Skeletal muscle satellite cell (primary cell): ENCODE results near the gene MYLK.
"Not testable (repeated sequence)": the region's sequence is repeated elsewhere in the genome, so short reads cannot be mapped to it uniquely, and the experiment has no call there.

Experiments
- H3K27me3 ChIP-seq: 2 replicates; pipeline ENCODE4 v1.7.0; 2013; ENCODE audit warnings: low read length; ENCODE audit not compliant: control insufficient read depth, insufficient read depth
- H3K36me3 ChIP-seq: 2 replicates; pipeline ENCODE4 v1.7.0; 2013; ENCODE audit warnings: mild to moderate bottlenecking, control low read depth, low read length; ENCODE audit not compliant: insufficient read depth
- H3K4me1 ChIP-seq: 2 replicates; pipeline ENCODE4 v1.7.0; 2013; ENCODE audit warnings: low read length; ENCODE audit not compliant: control insufficient read depth, insufficient read depth
- H3K4me2 ChIP-seq: 2 replicates; pipeline ENCODE4 v1.7.0; 2013; ENCODE audit warnings: mild to moderate bottlenecking, low read length
- H3K4me3 ChIP-seq: 2 replicates; pipeline ENCODE4 v1.7.0; 2013; ENCODE audit warnings: low read length
- H3K9ac ChIP-seq: 2 replicates; pipeline ENCODE4 v1.7.0; 2013; ENCODE audit warnings: mild to moderate bottlenecking, low read depth, low read length, moderate library complexity
- H3K9me3 ChIP-seq: replicated peaks from 2 replicates; pipeline ENCODE4 v1.7.0; 2013; ENCODE audit warnings: mild to moderate bottlenecking, control low read depth, low read length

The MYLK gene

GRCh38 chr3:123606527-123606926 is 277.6 kb downstream of the MYLK start:
- H3K9me3 ChIP-seq: no peaks in the 10 kb centered on the region
- no peaks in the 10 kb centered on the region for H3K36me3 ChIP-seq
- H3K4me1 ChIP-seq: peaks cover 30% of the 10 kb centered on the region
- H3K4me3 ChIP-seq: no peak overlapping the region
- H3K9ac ChIP-seq: no peak overlapping the region
- no peaks in the 10 kb centered on the region for H3K27me3 ChIP-seq
- no peak overlapping the region for H3K4me2 ChIP-seq

GRCh38 chr3:123605789-123606234 is 278.3 kb downstream of the MYLK start:
- Histone ChIP-seq H3K9me3 (no peaks in the 10 kb centered on the region), H3K4me2 (no peak overlapping the region), H3K9ac (no peak overlapping the region), H3K27me3 (no peaks in the 10 kb centered on the region), H3K36me3 (no peaks in the 10 kb centered on the region), H3K4me1 (peaks cover 31% of the 10 kb centered on the region), H3K4me3 (no peak overlapping the region)

GRCh38 chr3:123603153-123603552 is 281.0 kb downstream of the MYLK start:
- not testable (repeated sequence) for H3K4me2 ChIP-seq, H3K4me3 ChIP-seq, H3K36me3 ChIP-seq, H3K9ac ChIP-seq, H3K9me3 ChIP-seq, H3K27me3 ChIP-seq
- H3K4me1 ChIP-seq: peaks cover 31% of the 10 kb centered on the region

- H3K4me3 ChIP-seq: no peak overlapping the region
- peaks cover 31% of the 10 kb centered on the region for H3K4me1 ChIP-seq
Observed at GRCh38 chr3:123602325-123602724, 281.8 kb downstream of the MYLK start.

GRCh38 chr3:123600863-123601262 is 283.3 kb downstream of the MYLK start:
- peaks cover 29% of the 10 kb centered on the region for H3K4me1 ChIP-seq
- not testable (repeated sequence) for H3K4me3 ChIP-seq, H3K4me2 ChIP-seq, H3K36me3 ChIP-seq, H3K9me3 ChIP-seq, H3K27me3 ChIP-seq, H3K9ac ChIP-seq

More at GRCh38 chr3:123602325-123602724, 281.8 kb downstream of the MYLK start:
- Histone ChIP-seq H3K9me3 (no peaks in the 10 kb centered on the region), H3K9ac (no peak overlapping the region), H3K4me2 (peak overlapping the region; percentile 37), H3K36me3 (no peaks in the 10 kb centered on the region), H3K27me3 (no peaks in the 10 kb centered on the region)

- Histone ChIP-seq H3K4me1 (peaks cover 11% of the 10 kb centered on the region), H3K4me3 (no peak overlapping the region), H3K9ac (no peak overlapping the region)
Observed at GRCh38 chr3:123597561-123597960, 286.6 kb downstream of the MYLK start.

DNA sequence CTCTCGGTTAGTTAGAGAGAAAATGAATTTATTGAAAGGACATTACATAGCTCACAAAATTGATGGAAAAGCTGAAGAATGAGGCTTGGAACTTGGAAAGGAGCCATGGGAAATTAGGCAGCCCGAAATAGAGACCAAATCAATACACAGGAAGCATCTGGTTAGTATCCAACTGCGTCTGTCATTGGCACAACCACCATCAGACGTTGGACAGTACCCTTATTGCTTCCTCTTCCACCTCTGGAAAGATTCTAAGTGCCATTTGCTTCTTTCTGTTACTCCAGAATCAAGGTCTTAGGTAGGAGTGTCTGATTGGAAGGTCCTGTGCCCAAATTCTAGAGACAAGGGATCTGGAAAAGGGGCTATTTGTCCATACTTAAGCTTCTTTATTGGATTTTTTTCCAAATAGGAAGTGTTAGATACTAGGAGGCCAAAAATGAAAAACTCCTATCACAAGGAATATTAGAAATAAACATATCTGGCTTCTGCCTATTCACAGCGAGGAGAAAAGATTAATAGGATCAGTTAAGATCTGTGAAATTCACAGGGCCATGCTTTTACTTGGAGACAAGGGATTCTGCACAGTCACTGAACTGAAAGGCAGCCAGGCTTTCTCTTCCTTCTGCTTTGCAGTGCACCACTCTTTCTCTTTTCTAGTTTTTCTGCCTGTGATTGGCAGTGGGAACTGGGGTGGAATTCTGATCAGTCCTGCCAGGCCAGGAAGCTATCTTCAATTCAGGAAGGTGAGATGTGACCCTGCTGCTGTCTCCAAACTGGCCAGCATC is 288.5 kb downstream of the MYLK start:
- no peaks in the 10 kb centered on the region for H3K36me3 ChIP-seq
- no peaks in the 10 kb centered on the region for H3K9me3 ChIP-seq
- H3K4me3 ChIP-seq: no peak overlapping the region
- no peaks in the 10 kb centered on the region for H3K4me1 ChIP-seq
- no peaks in the 10 kb centered on the region for H3K27me3 ChIP-seq
- no peak overlapping the region for H3K4me2 ChIP-seq
- H3K9ac ChIP-seq: no peak overlapping the region

More at GRCh38 chr3:123597561-123597960, 286.6 kb downstream of the MYLK start:
- H3K9me3 ChIP-seq: no peaks in the 10 kb centered on the region
- no peaks in the 10 kb centered on the region for H3K36me3 ChIP-seq
- no peaks in the 10 kb centered on the region for H3K27me3 ChIP-seq
- H3K4me2 ChIP-seq: no peak overlapping the region

- no peak overlapping the region for H3K9ac ChIP-seq
- no peaks in the 10 kb centered on the region for H3K36me3 ChIP-seq
- H3K4me2 ChIP-seq: no peak overlapping the region
- H3K4me3 ChIP-seq: no peak overlapping the region
- no peaks in the 10 kb centered on the region for H3K9me3 ChIP-seq
- H3K27me3 ChIP-seq: no peaks in the 10 kb centered on the region
- H3K4me1 ChIP-seq: no peaks in the 10 kb centered on the region
Observed at GRCh38 chr3:123593381-123593780, 290.8 kb downstream of the MYLK start.

GRCh38 chr3:123590685-123591450 is 293.3 kb downstream of the MYLK start:
- Histone ChIP-seq H3K4me1 (peaks cover 15% of the 10 kb centered on the region), H3K9me3 (no peaks in the 10 kb centered on the region), H3K4me3 (no peak overlapping the region), H3K36me3 (no peaks in the 10 kb centered on the region), H3K9ac (no peak overlapping the region), H3K27me3 (no peaks in the 10 kb centered on the region), H3K4me2 (no peak overlapping the region)

DNA sequence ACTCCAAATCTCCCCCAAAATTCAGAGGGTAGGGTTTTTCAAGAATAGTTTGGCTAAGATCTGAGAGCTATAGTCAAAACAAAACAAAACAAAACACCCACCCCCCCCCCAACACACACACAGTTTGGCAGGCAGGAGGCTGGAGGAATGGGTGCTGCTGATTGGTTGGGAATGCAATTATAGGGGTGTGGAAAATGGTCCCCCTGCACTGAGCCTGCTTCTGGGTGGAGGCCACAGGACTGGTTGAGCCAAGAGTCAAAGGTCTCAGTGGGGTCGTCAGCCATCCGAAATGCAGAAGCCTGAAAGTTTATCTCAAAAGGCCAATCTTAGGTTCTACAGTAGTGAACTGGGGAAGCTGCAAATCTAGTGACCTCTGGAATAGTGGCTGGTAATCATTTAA is 296.7 kb downstream of the MYLK start:
- no peak overlapping the region for H3K4me3 ChIP-seq
- H3K9me3 ChIP-seq: no peaks in the 10 kb centered on the region
- no peaks in the 10 kb centered on the region for H3K27me3 ChIP-seq
- H3K9ac ChIP-seq: no peak overlapping the region
- H3K4me1 ChIP-seq: peaks cover 26% of the 10 kb centered on the region
- no peak overlapping the region for H3K4me2 ChIP-seq
- H3K36me3 ChIP-seq: no peaks in the 10 kb centered on the region

- Histone ChIP-seq H3K4me1 (peaks cover 28% of the 10 kb centered on the region), H3K9ac (peak overlapping the region; percentile 89), H3K36me3 (no peaks in the 10 kb centered on the region), H3K4me3 (peak overlapping the region; percentile 87), H3K4me2 (peak overlapping the region; percentile 94), H3K27me3 (no peaks in the 10 kb centered on the region), H3K9me3 (no peaks in the 10 kb centered on the region)
Observed at GRCh38 chr3:123586968-123587367, 297.2 kb downstream of the MYLK start.
